BE2C (cell line): ENCODE measurements around the gene VCPKMT.

ENCODE experiments used
- DNase-seq: peaks from one replicate; pipeline ENCODE4 v3.0.0-alpha.2; 2020
- H3K27me3 ChIP-seq: fragments of 250-450 bp; sonication (Bioruptor Pico); 2 replicates; pipeline ENCODE4 v1.5.1; 2020; ENCODE audit warnings: mild to moderate bottlenecking
- H3K36me3 ChIP-seq: fragments of 250-450 bp; sonication (Bioruptor Pico); 2 replicates; pipeline ENCODE4 v1.5.1; 2020; ENCODE audit warnings: mild to moderate bottlenecking
- H3K4me1 ChIP-seq: fragments of 250-450 bp; sonication (Bioruptor Pico); 2 replicates; pipeline ENCODE4 v1.5.1; 2020
- H3K4me3 ChIP-seq: 2 replicates; pipeline ENCODE4 v1.5.1; 2011; ENCODE audit warnings: low read depth, low read length
- H3K9me3 ChIP-seq: fragments of 250-450 bp; sonication (Bioruptor Pico); 2 replicates; pipeline ENCODE4 v1.5.1; 2020
- CTCF ChIP-seq: IDR thresholded peaks from 2 replicates; pipeline ENCODE4 v1.5.1; 2012; ENCODE audit warnings: mild to moderate bottlenecking, low read depth, low read length

VCPKMT gene

GRCh38 chr14:50070840-50071548 is 45.4 kb downstream of the VCPKMT start:
- DNase-seq: no peak
- no peaks in the 10 kb centered on the region for H3K27me3 ChIP-seq
- TF ChIP-seq CTCF: no peak
- H3K4me3 ChIP-seq: no peak overlapping the region
- no peaks in the 10 kb centered on the region for H3K4me1 ChIP-seq
- H3K36me3 ChIP-seq: no peaks in the 10 kb centered on the region
- no peaks in the 10 kb centered on the region for H3K9me3 ChIP-seq

- Histone ChIP-seq H3K4me1 (no peaks in the 10 kb centered on the region), H3K27me3 (no peaks in the 10 kb centered on the region), H3K4me3 (no peak overlapping the region), H3K9me3 (no peaks in the 10 kb centered on the region), H3K36me3 (no peaks in the 10 kb centered on the region)
- TF ChIP-seq CTCF: no peak
- no peak for DNase-seq
Measured at GRCh38 chr14:50070230-50070629, 46.1 kb downstream of the VCPKMT start.

- no peak for DNase-seq
- TF ChIP-seq CTCF: no peak
- Histone ChIP-seq H3K9me3 (no peaks in the 10 kb centered on the region), H3K4me3 (no peak overlapping the region), H3K27me3 (no peaks in the 10 kb centered on the region), H3K36me3 (no peaks in the 10 kb centered on the region), H3K4me1 (no peaks in the 10 kb centered on the region)
Measured at GRCh38 chr14:50069325-50069724, 47.0 kb downstream of the VCPKMT start.

- no peak for TF ChIP-seq CTCF
- H3K4me1 ChIP-seq: no peaks in the 10 kb centered on the region
Measured at GRCh38 chr14:50068496-50068895, 47.9 kb downstream of the VCPKMT start.

GRCh38 chr14:50067723-50068495 is 48.5 kb downstream of the VCPKMT start:
- peaks cover 2% of the 10 kb centered on the region; the same call in 1 of the 2 replicates for H3K4me1 ChIP-seq
- DNase-seq: no peak
- no peaks in the 10 kb centered on the region for H3K27me3 ChIP-seq
- H3K36me3 ChIP-seq: no peaks in the 10 kb centered on the region
- no peaks in the 10 kb centered on the region for H3K9me3 ChIP-seq
- no peak for TF ChIP-seq CTCF
- H3K4me3 ChIP-seq: no peak overlapping the region

More at GRCh38 chr14:50068496-50068895, 47.9 kb downstream of the VCPKMT start:
- H3K27me3 ChIP-seq: no peaks in the 10 kb centered on the region
- no peak for DNase-seq
- H3K36me3 ChIP-seq: no peaks in the 10 kb centered on the region
- H3K9me3 ChIP-seq: no peaks in the 10 kb centered on the region
- H3K4me3 ChIP-seq: no peak overlapping the region

- Histone ChIP-seq H3K4me1 (peaks cover 22% of the 10 kb centered on the region), H3K27me3 (no peaks in the 10 kb centered on the region), H3K4me3 (no peak overlapping the region), H3K9me3 (no peaks in the 10 kb centered on the region), H3K36me3 (no peaks in the 10 kb centered on the region)
- TF ChIP-seq CTCF: no peak
- no peak for DNase-seq
Measured at GRCh38 chr14:50065583-50065982, 50.8 kb downstream of the VCPKMT start.
